NK-92 (cell line): ENCODE results near the gene DUS4L.
"Not testable (repeated sequence)": the region's sequence is repeated elsewhere in the genome, so short reads cannot be mapped to it uniquely, and the experiment has no call there.

Source experiments
- DNase-seq: peaks from one replicate; lab custom pipeline; 2025; ENCODE audit not compliant: unreplicated experiment; lab: John Stamatoyannopoulos, UW

The DUS4L gene

GRCh38 chr7:107563775-107564552, at the start of gene DUS4L, which contains the start of gene COG5:
DUS4L (plus strand) TSS chr7:107563971; CDS start chr7:107567071, 3,100 bp downstream.
COG5 (minus strand) TSS chr7:107563920; CDS start chr7:107563896, 24 bp downstream.
- peak; percentile 26 for DNase-seq

GRCh38 chr7:107526672-107527071, 37.1 kb upstream of the DUS4L start:
- no peak for DNase-seq

- DNase-seq: no peak
Observed at GRCh38 chr7:107527196-107527595, 36.6 kb upstream of the DUS4L start.

- no peak for DNase-seq
Observed at GRCh38 chr7:107528461-107528860, 35.3 kb upstream of the DUS4L start.

GRCh38 chr7:107530751-107531150, 33.0 kb upstream of the DUS4L start:
- no peak for DNase-seq

GRCh38 chr7:107534139-107534538, 29.6 kb upstream of the DUS4L start:
- DNase-seq: no peak

GRCh38 chr7:107537228-107537627, 26.5 kb upstream of the DUS4L start:
- not testable (repeated sequence) for DNase-seq

- DNase-seq: no peak
Observed at GRCh38 chr7:107538001-107538400, 25.8 kb upstream of the DUS4L start.

- DNase-seq: no peak
Observed at GRCh38 chr7:107543338-107543993, 20.3 kb upstream of the DUS4L start.

- no peak for DNase-seq
Observed at GRCh38 chr7:107544848-107545591, 18.8 kb upstream of the DUS4L start.

- DNase-seq: no peak
Observed at GRCh38 chr7:107551936-107552335, 11.8 kb upstream of the DUS4L start.

- DNase-seq: no peak
Observed at GRCh38 chr7:107555893-107556292, 7.9 kb upstream of the DUS4L start.

GRCh38 chr7:107559864-107560263, 3.9 kb upstream of the DUS4L start:
- DNase-seq: no peak

GRCh38 chr7:107560898-107561516, 2.8 kb upstream of the DUS4L start:
- no peak for DNase-seq

GRCh38 chr7:107563081-107563774, 543 bp upstream of the DUS4L start:
- no peak for DNase-seq

- no peak for DNase-seq
Observed at GRCh38 chr7:107564553-107565298, 955 bp downstream of the DUS4L start.

GRCh38 chr7:107570298-107570697, 6.5 kb downstream of the DUS4L start:
- DNase-seq: no peak

- DNase-seq: no peak
Observed at GRCh38 chr7:107573537-107573936, 9.8 kb downstream of the DUS4L start.

- DNase-seq: no peak
Observed at GRCh38 chr7:107579554-107579884, 15.7 kb downstream of the DUS4L start.
